ENCODE results near the gene SLC9A7. TPM values are rescaled to one million over a fixed set of nuclear protein-coding genes. Genes with fewer than 3 reads are reported as not detected.
A peak's percentile ranks its signal among the peaks of the same experiment; 100 is the strongest.

The SLC9A7 gene
- total and polyA plus RNA-seq, 2 donors (not counting 3 experiments of a cell fraction or from before 2014, with no cell fraction given): 4.6 to 7.5 TPM

DNA sequence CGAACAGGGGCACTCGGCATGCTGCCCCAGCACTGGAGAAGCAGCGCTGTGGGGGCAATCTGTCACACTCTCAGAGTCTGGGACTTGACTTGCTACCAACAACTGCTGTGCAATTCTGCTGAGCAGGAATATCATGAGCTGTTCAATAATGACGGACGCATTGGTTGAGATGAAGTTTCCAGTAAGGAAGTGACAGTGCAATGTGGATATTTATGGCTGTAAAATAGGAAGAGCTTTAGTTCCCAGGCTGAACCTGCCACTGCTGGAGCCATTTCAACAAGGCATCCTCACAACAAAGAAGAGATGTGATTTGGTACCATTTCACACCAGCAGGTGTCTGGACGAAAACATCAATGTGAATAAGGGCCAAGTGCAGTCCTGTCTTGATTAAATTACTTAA, 161.1 kb downstream of the SLC9A7 start:
- no peak overlapping the region for H3K4me3 ChIP-seq (replicated peaks in 1 of 3; ENCODE audit: insufficient read depth in 1 of 3, low read depth in 1 of 3, low read length in 3 of 3)
- peak; percentile 49 for DNase-seq (ENCODE audit: low read depth, low spot score)
- ChIA-PET POLR2A (no interaction called here), CTCF (interaction anchor here (0.6 to 2.6 kb wide), 6 partner anchors 9 to 44 kb away, joined by 3 to 11 read pairs (median 4); no protein-coding TSS in a partner anchor)
- no TSS peak for BruUV-seq (replicated peaks)
- TF ChIP-seq, protein P1, sequence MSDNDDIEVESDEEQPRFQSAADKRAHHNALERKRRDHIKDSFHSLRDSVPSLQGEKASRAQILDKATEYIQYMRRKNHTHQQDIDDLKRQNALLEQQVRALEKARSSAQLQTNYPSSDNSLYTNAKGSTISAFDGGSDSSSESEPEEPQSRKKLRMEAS (IDR thresholded peaks at IDR 0.05; ENCODE audit: insufficient read depth, insufficient read length): no peak
- no peak for TF ChIP-seq JUN (IDR thresholded peaks at IDR 0.05; ENCODE audit: borderline replicate concordance, insufficient read depth, insufficient read length, low read depth)
- TF ChIP-seq FOS (IDR thresholded peaks at IDR 0.05; ENCODE audit: borderline replicate concordance, insufficient read depth, low read length): no peak
- TF ChIP-seq EZH2 (IDR thresholded peaks at IDR 0.05; ENCODE audit: borderline replicate concordance, low read depth, low read length, severe bottlenecking): no peak
- TF ChIP-seq POLR2A (IDR thresholded peaks at IDR 0.05; ENCODE audit: low read depth, low read length): no peak
- TF ChIP-seq MYC (IDR thresholded peaks at IDR 0.05; ENCODE audit: low read depth, low read length): no peak
- TF ChIP-seq GATA2 (IDR thresholded peaks at IDR 0.05; ENCODE audit: insufficient read depth, insufficient read length, low read depth, low read length): no peak
- TF ChIP-seq POLR2AphosphoS5 (IDR thresholded peaks at IDR 0.05; ENCODE audit: insufficient read depth, low read depth, low read length): no peak
- TF ChIP-seq, protein P2, sequence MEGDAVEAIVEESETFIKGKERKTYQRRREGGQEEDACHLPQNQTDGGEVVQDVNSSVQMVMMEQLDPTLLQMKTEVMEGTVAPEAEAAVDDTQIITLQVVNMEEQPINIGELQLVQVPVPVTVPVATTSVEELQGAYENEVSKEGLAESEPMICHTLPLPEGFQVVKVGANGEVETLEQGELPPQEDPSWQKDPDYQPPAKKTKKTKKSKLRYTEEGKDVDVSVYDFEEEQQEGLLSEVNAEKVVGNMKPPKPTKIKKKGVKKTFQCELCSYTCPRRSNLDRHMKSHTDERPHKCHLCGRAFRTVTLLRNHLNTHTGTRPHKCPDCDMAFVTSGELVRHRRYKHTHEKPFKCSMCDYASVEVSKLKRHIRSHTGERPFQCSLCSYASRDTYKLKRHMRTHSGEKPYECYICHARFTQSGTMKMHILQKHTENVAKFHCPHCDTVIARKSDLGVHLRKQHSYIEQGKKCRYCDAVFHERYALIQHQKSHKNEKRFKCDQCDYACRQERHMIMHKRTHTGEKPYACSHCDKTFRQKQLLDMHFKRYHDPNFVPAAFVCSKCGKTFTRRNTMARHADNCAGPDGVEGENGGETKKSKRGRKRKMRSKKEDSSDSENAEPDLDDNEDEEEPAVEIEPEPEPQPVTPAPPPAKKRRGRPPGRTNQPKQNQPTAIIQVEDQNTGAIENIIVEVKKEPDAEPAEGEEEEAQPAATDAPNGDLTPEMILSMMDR (IDR thresholded peaks at IDR 0.05; ENCODE audit: extremely low read depth in 1 of 2, insufficient read depth in 1 of 2, low read depth in 1 of 2, low read length in 2 of 2): no peak
- no peak overlapping the region for H3K27ac ChIP-seq (ENCODE audit: insufficient read depth, low read depth, low read length)
- H4K20me1 ChIP-seq (replicated peaks; ENCODE audit: control insufficient read depth, extremely low read depth, insufficient read depth, low read length): no peaks in the 10 kb centered on the region
- peaks cover 6% of the 10 kb centered on the region for H3K4me1 ChIP-seq (ENCODE audit: control insufficient read depth, extremely low read depth, insufficient read depth, low read length)
- H3K27me3 ChIP-seq (ENCODE audit: control insufficient read depth in 2 of 2, insufficient read depth in 2 of 2, low read length in 2 of 2): no peaks in the 10 kb centered on the region
- H3K36me3 ChIP-seq (ENCODE audit: control insufficient read depth in 2 of 2, extremely low read depth in 1 of 2, insufficient read depth in 2 of 2, low read length in 2 of 2): no peaks in the 10 kb centered on the region
- H3K79me2 ChIP-seq (ENCODE audit: control insufficient read depth, insufficient read depth, low read length): no peaks in the 10 kb centered on the region
- intact Hi-C loops (cut with micrococcal nuclease) (no loop called here), dilution Hi-C loops (cut with MboI; ENCODE audit: extremely low pct_ligation_motif_present, low sequenced_read_pairs) (no loop called here)
- no peak overlapping the region for H3K9ac ChIP-seq (replicated peaks; ENCODE audit: extremely low read depth, insufficient read depth, low read length)
- H2AFZ ChIP-seq (ENCODE audit: low read depth, low read length): no peak overlapping the region
- no peaks in the 10 kb centered on the region for H3K9me3 ChIP-seq (replicated peaks; ENCODE audit: control insufficient read depth, insufficient read depth, low read length)
- no peak overlapping the region for H3K4me2 ChIP-seq (ENCODE audit: insufficient read depth, low read length)
- peak; percentile 38 for FAIRE-seq
- H3K9me1 ChIP-seq (replicated peaks; ENCODE audit: control insufficient read depth, extremely low read depth, insufficient read depth, low read length): no peaks in the 10 kb centered on the region
